HTERT RPE-1 (cell line): ENCODE results near the gene PXDN.

Experiments used
- in situ Hi-C: fragments of 300-500 bp; cut with MboI; formaldehyde crosslinking; loops from 4 replicates; pipeline ENCODE4 v1.14.3; 2020; ENCODE audit warnings: low sequenced_read_pairs

The PXDN gene

DNA sequence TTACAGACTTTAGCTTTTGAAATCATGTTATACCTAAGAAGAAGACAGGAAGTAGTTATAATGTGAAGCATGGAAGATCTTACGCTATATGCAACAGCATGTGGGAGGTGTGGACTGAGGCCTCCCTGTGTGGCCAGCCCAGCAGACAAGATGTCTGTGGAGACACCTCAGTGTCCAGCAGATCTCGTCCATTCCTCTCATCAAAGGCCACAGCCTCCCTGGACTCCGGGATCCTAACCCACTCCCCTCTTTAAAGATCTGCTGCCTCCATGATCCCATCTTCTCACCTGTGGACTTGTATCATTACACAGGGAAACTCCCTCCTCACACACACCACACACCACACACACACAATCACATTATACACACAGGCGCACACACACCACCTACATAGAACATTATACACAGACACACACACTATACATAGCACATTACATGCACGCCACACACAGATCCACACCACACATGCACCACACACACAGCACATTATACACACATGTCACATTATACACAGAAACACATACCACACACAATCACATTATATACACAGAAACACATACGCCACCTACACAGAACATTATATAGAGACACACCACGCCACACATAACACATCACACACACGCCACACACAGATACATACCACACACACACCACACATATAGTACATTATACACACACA is 89.5 kb downstream of the PXDN start:
- in situ Hi-C loops: no loop called here

DNA sequence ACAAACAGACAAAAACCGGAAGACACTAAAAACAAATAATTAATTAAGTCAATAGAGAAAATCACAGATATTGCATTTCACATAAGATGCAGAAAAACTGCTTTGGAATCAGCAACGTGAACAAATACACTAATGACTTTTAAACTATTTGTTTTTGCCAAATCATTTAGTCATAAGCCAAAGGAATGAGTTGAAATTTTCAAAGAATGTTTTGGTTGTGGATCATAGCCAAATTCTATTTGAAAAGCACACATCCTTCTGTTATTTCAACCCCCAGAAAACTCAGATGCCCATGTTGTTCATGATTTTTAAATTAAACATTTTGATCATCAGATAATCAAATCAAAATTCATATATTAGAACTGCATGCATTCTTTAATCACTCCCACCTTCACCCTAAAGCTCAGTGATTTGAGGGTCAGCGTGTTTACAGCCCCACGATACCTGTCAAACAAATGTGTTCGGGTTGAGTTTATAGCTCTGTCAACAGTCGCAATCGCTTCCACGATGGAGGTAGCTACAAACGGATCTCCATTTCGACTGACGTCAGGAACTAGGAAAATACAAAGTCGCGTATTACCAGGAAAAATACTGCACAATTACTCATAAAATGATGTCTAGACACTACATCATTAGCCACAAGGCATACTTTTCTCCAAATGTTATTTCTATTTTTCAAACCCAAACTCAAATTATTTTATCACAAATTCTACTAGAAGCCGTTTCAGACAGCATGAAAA is 90.2 kb downstream of the PXDN start:
- in situ Hi-C loops: no loop called here

DNA sequence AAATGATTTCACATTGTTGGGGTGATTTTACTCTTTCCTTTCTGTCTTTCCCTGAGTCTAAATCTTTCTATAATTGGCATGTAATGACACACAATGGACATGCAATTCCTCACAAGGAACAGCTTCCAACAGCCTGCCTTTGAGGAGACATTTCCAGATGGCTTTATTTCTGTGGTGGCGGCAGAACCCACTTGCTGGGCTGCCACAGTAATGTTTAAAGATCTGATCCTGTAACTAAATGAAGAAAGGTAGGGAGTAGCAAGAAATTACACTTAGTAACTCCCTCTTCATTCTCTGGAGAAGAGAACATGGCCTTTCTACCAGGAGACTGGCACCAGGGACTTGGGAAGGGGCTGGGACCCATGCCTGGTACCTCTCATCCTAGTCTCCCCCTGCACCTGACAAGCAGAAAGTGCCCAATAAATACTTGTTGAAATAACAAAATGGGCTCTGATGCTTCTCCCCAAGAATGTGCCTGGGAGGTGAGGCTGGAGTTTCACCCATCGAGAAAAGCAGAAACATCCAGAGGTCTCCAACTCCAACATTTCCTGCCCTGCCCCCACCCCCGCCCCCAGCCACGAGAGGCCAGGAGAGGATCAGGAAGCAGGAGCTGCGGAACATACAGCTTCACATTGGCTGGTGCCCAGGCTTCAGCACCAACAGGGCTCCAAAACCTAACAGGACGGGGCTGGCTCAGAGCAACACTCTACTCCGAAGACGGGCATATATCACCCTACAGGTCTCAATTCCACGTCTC is 92.1 kb downstream of the PXDN start:
- in situ Hi-C loops: no loop called here

DNA sequence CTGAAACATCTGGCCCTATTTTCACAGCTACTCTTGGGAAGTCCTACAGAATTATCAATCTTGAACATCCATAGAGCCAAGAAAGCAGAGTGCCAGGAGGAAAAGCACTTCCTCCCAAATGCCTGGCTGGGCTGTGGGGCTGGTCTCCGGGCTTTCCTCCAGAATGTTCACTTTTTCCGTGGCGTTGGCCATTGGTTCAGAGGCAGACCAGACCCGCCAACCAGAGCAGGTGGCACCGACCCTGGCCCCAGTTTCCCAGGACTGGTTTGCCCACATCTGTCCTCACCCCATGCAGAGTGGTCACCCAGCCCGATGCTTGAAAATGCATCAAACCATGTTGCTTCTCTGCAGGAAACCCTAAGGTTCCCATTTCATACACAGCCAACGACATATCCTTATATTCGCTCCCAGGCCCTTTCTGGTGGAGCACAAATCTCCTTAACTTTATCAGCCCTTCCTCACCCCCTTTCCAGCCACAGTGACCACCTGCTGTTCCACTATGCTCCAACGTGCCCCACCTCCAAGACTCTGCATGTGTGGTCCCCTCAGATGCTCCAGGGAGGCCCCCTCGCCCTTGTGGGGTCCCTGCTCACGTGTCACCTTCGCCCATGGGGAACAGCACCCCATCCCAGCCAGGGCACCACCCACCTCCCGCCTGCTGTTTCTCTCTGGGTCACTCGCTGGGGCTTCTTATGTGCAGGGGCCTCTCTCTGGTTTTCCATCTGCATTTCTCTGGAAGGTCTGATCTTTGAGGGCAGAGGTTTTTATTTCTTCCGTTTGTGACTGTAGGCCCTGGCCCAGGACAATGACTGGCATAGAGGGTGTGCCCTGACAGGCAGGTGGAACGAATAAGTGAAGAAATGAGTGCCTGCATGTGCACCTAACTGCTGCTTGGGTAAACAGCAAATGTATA is 92.9 kb downstream of the PXDN start:
- in situ Hi-C loops: no loop called here

DNA sequence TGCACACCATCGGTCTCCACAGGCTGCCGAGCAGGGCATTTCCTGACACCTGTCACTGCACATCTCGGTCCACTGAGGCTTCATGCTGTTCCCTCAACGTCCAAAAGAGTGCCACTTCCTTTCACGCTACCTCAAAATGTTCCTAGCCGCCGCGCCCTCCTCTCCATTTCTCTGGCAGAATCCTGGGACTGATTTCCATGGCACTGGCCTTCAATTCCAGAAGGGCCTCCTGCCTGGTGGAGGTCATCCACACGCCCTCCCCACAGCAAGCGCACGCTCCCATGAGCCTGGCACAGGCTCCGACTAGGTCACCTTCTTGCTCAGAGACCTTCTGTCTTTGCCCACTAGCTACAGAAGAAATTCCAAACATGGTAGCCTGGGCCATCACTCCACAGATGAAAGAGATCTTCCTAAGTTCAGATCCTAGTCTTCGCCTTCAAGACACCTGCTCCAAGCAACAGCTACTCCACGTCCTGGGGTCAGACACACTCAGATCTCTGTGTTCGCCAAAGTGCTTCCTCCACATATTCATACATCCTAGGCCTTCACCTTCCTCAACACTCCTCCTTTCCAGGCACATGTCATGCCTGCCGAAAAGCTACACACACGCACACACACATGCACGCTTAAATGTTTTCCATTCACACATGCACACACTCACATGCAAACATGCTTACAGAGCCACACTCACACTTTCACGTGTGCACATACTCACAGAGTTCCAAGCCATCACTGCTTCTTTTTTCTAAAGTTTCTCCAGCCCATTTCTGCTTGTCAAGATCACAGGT is 94.0 kb downstream of the PXDN start:
- in situ Hi-C loops: no loop called here

DNA sequence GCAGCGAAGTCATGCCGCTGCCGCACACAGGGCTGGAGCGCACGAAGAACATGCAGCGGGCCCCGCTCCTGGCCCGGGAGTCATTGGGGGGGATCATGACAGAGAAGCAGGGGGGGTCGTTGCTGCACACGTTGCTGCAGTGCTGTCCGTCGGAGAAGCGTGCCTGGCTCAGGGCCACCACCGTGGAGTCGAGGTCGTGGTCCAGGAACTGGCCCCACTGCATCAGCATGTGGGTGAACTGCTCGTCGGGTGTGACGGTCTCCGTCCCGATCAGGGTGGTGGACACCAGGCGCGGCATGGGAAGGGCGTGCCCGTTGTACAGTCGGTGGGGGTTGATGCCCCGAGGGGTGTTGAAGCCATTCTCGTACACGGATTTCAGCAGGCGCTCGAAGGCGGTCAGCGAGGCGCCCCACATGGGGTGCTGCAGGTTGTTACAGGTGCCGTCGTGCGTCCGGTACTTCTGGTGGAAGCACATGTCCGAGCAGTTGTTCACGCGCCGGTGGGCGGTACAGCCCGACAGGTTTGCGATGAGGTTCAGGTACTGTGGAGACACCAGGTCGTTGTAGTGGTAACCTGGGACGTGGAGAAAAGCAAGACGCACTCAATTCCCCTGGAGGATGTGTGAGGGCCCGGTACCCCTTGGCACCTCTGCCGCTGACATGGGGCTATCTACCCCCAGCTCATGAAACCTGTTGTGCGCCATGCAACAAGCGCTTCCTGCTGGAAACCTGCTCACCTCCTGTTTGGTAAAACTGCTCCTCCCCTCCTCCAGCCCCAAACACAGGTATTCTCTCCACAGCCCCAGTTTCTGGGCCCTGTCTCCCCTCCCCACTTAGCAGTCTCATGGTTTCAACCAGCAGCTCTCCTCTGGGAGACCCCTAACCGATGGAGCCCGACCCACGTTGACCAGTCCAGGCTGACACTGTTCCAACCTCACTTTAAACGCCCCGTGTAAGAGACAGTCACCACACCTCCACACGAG is 94.9 kb downstream of the PXDN start:
- in situ Hi-C loops: no loop called here

DNA sequence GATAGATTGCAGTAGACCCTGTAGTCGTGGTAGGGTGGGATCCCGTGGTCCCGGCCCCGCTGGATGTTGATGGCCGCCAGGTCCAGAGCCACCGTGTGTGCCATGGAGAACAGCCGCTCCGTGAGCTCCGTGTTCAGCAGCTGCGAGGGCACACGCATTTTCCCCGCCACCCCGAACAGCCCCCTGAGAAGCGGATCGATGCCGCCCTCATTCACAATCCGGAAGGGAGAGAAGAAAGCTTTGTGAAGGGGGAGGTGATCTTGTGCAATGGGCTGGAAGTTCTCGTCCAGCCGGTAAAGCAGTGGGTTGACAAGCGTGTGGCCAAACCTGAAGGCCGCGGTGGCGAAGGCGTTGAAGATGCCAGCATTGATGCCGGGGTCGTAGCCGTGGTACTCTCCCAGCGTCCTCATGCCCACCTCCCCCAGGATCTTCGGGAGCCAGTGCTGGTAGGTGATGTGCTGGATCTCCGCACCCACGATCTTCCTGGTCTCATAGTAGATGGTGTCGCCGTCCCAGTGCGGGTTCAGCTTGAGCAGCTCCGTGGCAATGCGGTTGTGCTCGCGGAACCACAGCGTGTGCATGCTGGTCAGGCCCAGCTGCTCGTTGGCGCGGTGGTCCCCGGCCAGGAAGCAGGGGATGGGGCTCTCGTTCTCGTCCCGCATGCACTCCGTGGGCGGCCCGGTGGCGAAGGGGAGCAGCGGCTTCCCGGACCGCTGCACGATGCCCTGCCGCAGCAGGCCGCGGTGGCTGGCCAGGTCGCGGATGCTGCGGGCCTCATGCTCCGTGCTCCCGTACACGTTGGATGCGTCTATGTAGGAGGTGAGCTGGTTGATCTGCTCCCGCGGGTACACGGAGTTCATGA is 95.8 kb downstream of the PXDN start:
- in situ Hi-C loops: no loop called here

DNA sequence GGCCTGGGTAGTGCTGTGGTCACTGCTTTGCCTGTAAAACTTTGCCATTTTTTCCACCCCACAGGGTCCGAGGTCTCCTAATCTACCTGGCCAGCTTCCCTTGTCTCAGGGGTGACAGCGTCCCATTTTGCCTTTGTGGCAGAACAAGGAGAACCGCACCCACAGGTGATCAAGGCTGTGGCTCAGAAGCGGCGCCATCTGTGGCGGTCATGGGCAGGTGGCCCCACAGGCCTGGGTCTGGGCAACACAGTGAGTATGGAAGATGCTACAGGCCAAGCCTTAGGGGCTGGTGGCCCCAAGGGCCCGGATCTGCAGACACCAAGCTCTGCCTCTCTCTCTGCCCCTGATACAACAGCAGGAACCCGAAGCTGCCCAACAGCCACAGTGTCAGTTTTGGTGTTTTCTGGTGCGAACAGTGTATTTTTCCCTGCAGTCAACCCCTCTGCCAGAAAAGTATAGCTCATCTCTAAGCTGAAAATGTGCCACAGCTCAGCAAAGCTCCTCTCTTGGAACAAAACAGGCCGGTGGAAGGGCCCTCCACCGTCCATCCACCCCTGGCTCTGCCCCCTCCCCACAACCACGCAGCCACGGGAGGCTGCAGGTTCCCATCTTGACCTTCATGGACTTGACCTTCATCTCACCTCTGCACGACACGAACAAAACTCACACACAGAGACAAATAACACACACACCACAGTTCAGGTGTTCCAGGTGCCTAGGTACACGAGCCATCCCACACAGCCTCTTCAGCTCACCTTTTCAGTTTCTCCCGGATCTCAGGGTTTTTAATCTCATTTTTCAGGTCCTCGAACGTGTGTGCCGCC is 96.7 kb downstream of the PXDN start:
- in situ Hi-C loops: no loop called here

DNA sequence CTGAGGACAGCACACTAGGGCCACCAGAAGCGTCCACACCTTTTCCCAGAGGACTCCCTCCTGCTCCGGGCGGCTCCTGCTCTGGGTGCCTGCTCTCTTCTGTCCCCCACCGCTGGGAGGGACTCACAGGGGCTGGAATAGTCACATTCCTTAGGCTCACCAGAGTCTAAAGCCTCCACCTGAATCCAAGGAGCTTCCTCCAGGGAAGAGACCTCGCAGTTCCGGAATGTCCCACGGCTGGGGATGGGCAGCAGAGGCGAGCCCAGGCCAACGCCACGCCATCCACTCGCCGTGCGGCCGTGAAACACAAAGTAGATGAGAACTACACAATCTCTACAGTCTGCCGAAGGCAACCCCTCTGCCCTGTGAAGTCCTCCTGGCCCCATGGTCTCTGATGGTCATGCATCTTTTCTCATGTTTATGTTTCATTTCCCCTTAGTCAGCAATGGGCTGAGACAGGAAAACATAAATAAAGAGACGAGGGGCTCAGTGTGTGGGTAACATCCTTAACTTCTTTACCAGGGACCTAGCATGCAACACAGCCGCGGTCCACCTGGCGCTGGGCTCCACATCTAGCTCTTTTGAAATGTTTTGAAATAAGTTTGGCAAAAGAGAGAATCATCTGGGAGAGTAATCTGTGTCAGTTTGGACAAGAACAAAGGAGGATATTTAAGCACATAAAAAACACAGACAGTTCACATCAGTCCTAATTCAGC is 98.4 kb downstream of the PXDN start:
- in situ Hi-C loops: no loop called here

DNA sequence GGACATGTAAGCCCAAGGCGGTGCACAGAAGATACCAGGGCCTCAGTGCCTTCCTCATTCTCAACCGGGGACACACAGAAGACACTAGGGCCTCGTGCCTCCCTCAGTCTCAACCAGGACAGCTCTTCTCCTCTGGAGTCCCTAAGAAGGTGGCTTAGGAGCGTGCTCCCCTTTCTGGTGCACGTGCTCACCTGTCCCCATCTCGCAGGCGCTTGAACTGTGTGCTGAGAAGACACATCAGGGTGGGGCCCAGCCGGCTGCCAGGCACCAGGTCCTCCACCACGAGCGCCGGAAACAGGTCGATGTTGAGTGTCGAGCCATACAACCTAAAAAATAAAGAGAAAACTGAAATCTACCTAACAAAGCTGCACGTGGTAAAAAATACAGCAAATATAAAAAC is 99.9 kb downstream of the PXDN start:
- in situ Hi-C loops: no loop called here

DNA sequence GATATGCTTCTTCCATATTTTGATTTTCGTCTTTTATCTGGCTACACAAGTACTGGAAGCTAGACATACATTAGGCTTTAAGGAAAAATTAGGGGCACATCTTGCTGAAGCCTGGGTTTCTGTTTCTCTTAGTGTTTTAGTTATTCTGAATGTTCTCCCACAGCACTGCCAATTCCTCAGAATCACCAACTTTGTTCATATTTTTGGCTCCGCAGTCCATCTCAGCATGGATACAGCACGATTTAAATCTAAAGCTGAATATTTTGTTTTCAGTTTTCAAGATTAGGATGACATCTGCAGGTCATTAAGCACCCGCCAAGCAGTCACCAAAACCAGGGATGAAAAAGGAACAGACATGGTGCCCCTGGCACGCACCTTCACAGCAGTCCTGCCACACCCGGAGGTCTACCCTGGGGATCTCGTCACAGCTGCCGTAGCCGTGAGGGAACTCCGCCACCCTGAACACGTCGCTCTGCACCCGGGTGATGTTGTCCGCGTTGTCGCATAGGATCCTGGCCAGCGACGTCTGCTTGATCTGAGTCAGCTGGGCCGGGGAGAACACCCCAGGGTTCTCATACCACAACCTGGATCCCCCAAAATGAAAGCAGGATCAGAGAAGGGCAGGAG is 101.2 kb downstream of the PXDN start:
- in situ Hi-C loops: no loop called here

DNA sequence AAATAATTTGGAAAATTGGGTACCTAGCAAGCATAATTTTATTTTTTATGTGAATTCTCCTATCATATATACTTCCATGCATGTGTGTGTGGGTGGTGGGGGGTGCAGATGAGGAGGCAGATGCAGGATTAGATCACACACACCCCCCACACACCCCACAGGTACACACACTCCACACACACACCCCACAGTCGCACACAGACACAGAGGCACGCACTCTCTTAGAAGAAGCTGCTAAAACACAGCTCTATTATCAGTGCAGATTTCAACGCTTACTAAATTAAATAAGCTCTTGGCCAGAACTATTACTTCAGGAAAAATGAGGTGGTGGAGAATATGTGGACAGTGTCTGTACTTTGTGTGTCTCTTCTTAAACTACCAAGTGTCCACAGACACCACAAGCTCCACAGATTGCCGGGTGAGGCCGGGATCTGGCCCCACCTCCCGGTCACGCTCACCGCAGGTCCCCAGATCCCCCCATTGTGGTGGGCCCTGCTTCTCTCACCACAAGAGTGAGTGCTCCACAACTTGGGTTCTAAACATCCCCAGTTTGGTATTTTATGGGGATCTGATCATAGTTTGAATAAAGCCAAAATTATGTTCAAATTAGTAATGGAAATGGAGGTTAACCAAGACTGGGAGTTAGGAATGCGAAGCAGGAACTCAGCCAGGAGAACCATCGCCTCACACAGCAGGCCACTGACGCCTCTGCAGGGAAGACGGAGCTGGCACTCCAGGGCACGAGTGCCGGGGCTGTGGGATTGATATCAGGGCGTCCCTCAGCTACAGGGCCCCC is 102.1 kb downstream of the PXDN start:
- in situ Hi-C loops: no loop called here

DNA sequence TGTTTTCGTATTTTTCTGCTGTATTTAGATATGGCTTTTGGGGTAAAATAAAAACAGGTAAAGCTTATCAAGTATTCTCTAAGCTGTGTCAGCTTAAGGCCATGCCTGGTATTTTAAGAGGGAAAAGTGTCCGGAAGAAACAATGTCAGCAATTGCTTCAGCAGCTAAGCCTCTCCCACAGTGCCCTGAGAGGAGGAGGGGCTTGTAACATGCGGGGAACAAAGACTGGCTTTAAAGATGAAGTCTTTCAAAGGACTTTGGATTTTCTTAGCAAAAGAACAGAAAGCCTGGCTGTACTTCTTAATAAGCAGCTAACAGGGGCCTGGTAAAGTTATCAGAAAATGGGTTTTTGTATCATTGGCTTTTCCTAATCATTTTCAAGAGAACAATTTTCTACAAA is 102.8 kb downstream of the PXDN start:
- in situ Hi-C loops: no loop called here

DNA sequence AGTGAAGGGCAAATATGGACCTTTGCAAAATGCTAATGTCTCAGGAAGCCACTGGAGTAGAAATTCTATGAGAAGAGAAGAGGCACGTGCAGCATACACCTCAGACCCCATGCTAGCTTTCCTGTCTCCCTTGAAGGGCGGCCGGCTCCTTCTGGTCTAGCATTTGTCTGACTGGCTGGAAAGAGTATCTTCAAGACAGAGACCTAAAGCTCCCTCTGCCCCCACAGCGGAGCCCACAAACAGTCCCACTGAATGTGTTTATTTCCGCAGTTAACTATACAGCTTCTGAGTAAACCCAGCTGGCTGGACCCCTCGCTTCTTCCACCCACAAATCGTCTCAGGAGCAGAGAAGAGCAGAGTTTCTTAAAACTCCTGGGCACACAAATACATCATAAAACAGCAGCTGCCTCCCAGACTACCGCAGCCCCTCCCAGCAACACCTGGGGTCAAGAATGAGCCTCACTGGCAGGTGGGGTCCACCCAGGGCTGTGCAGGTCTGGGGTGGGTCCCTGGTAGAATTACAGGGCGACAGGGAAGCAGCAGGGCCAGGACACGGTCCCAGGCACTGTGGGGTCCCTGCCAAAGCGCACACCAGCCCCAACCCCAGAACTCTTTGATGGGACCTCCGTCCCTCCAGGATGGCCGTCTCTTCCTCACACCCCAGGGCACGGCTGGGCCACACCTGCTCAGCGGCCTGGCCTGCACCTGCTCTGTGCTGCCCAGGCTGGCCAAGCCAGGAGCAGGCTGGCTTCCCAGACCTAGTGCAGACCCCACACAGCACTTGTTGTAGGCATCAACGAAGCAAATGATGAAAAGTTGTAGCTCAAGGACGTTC is 103.8 kb downstream of the PXDN start:
- in situ Hi-C loops: no loop called here
